H9 (cell line): ENCODE measurements around the gene ADAMTSL3. TPM values are rescaled to one million over a fixed set of nuclear protein-coding genes. Genes with fewer than 3 reads are reported as not detected.

Source experiments
- DNase-seq: peaks from one replicate; pipeline ENCODE4 v3.0.0-alpha.2; 2017
- H2AFZ ChIP-seq: one replicate; pipeline ENCODE4 v1.6.1; 2013; ENCODE audit warnings: mild to moderate bottlenecking, low read length, control low read depth, moderate library complexity
- H2AK5ac ChIP-seq: 2 replicates; pipeline ENCODE4 v1.6.1; 2013; ENCODE audit warnings: low read length, control low read depth, mixed read lengths; ENCODE audit not compliant: insufficient read length
- H2BK120ac ChIP-seq: one replicate; pipeline ENCODE4 v1.6.1; 2013; ENCODE audit warnings: low read depth, mild to moderate bottlenecking, low read length, control low read depth, inconsistent platforms; ENCODE audit not compliant: poor library complexity, severe bottlenecking
- H2BK12ac ChIP-seq: 2 replicates; pipeline ENCODE4 v1.6.1; 2013; ENCODE audit warnings: low read length, control low read depth, mixed read lengths, low read depth; ENCODE audit not compliant: insufficient read length
- H2BK15ac ChIP-seq: 2 replicates; pipeline ENCODE4 v1.6.1; 2013; ENCODE audit warnings: low read depth, low read length, control low read depth
- H2BK20ac ChIP-seq: one replicate; pipeline ENCODE4 v1.6.1; 2013; ENCODE audit warnings: low read depth, mild to moderate bottlenecking, low read length, control low read depth, inconsistent platforms; ENCODE audit not compliant: poor library complexity, severe bottlenecking
- H2BK5ac ChIP-seq: 2 replicates; pipeline ENCODE4 v1.6.1; 2013; ENCODE audit warnings: low read length, control low read depth, mixed read lengths; ENCODE audit not compliant: insufficient read length
- H3K14ac ChIP-seq: 2 replicates; pipeline ENCODE4 v1.6.1; 2013; ENCODE audit warnings: low read length, control low read depth; ENCODE audit not compliant: insufficient read depth
- H3K18ac ChIP-seq: 2 replicates; pipeline ENCODE4 v1.6.1; 2013; ENCODE audit warnings: low read depth, mild to moderate bottlenecking, mixed read lengths, low read length, control low read depth; ENCODE audit not compliant: insufficient read length
- H3K23ac ChIP-seq: 2 replicates; pipeline ENCODE4 v1.6.1; 2013; ENCODE audit warnings: low read length, control low read depth, mixed read lengths, low read depth; ENCODE audit not compliant: insufficient read length
- H3K23me2 ChIP-seq: 2 replicates; pipeline ENCODE4 v1.6.1; 2013; ENCODE audit warnings: low read depth, mild to moderate bottlenecking, mixed read lengths, low read length, control low read depth; ENCODE audit not compliant: insufficient read length, poor library complexity, severe bottlenecking
- H3K27ac ChIP-seq: 2 replicates; pipeline ENCODE4 v1.5.1; 2013; ENCODE audit warnings: low read length, control low read depth, mixed read lengths, low read depth; ENCODE audit not compliant: insufficient read length
- H3K27me3 ChIP-seq: 2 replicates; pipeline ENCODE4 v1.6.1; 2013; ENCODE audit warnings: low read length, control low read depth, inconsistent platforms; ENCODE audit not compliant: insufficient read depth
- H3K4ac ChIP-seq: 2 replicates; pipeline ENCODE4 v1.6.1; 2013; ENCODE audit warnings: low read depth, mild to moderate bottlenecking, control low read depth, inconsistent platforms, low read length, moderate library complexity
- H3K4me1 ChIP-seq: 2 replicates; pipeline ENCODE4 v1.6.1; 2013; ENCODE audit warnings: low read length, control low read depth, inconsistent platforms; ENCODE audit not compliant: insufficient read depth
- H3K4me2 ChIP-seq: 2 replicates; pipeline ENCODE4 v1.6.1; 2013; ENCODE audit warnings: low read length, control low read depth, mixed read lengths; ENCODE audit not compliant: insufficient read length, insufficient read depth
- H3K56ac ChIP-seq: 2 replicates; pipeline ENCODE4 v1.6.1; 2013; ENCODE audit warnings: low read depth, mild to moderate bottlenecking, mixed read lengths, low read length, control low read depth; ENCODE audit not compliant: insufficient read length
- H3K79me1 ChIP-seq: 2 replicates; pipeline ENCODE4 v1.6.1; 2013; ENCODE audit warnings: low read depth, mild to moderate bottlenecking, moderate library complexity, low read length, control low read depth, inconsistent platforms; ENCODE audit not compliant: insufficient read depth, poor library complexity, severe bottlenecking
- H3K79me2 ChIP-seq: 2 replicates; pipeline ENCODE4 v1.6.1; 2013; ENCODE audit warnings: low read length, control low read depth, inconsistent platforms; ENCODE audit not compliant: insufficient read depth
- H3K9ac ChIP-seq: 2 replicates; pipeline ENCODE4 v1.6.1; 2013; ENCODE audit warnings: low read length, control low read depth, mixed read lengths; ENCODE audit not compliant: insufficient read length; ENCODE audit errors: extremely low read depth
- H3K9me3 ChIP-seq: one replicate; pipeline ENCODE4 v1.6.1; 2013; ENCODE audit warnings: low read depth, low read length, inconsistent platforms; ENCODE audit not compliant: control insufficient read depth
- H3T11ph ChIP-seq: one replicate; pipeline ENCODE4 v1.6.1; 2013; ENCODE audit warnings: mild to moderate bottlenecking, low read length, control low read depth, inconsistent platforms
- H4K20me1 ChIP-seq: one replicate; pipeline ENCODE4 v1.6.1; 2013; ENCODE audit not compliant: control insufficient read depth, insufficient read length, insufficient read depth
- H4K5ac ChIP-seq: 2 replicates; pipeline ENCODE4 v1.6.1; 2013; ENCODE audit warnings: low read depth, mild to moderate bottlenecking, mixed read lengths, low read length, control low read depth; ENCODE audit not compliant: insufficient read length
- H4K8ac ChIP-seq: replicated peaks from 2 replicates; pipeline ENCODE4 v1.6.1; 2013; ENCODE audit warnings: low read length, control low read depth, mixed read lengths, low read depth; ENCODE audit not compliant: insufficient read length
- H4K91ac ChIP-seq: 2 replicates; pipeline ENCODE4 v1.6.1; 2013; ENCODE audit warnings: low read depth, mild to moderate bottlenecking, moderate library complexity, mixed read lengths, low read length, control low read depth; ENCODE audit not compliant: insufficient read length
- H3K27ac Mint-ChIP-seq, 3 experiments: 2 replicates in 2 of 3; 3 replicates in 1 of 3; pipeline ENCODE4 v1.8.0; 2020 to 2021; ENCODE audit warnings: mixed read lengths in 3 of 3, mild to moderate bottlenecking in 1 of 3, moderate library complexity in 1 of 3
- H3K27me3 Mint-ChIP-seq: 2 replicates; pipeline ENCODE4 v1.8.0; 2021; ENCODE audit warnings: low read depth, mild to moderate bottlenecking, moderate library complexity, mixed read lengths
- H3K36me3 Mint-ChIP-seq, 3 experiments: 2 replicates in 2 of 3; 3 replicates in 1 of 3; pipeline ENCODE4 v1.8.0; 2020 to 2021; ENCODE audit warnings: low read depth in 3 of 3, mixed read lengths in 3 of 3; ENCODE audit not compliant: insufficient read depth in 1 of 3
- H3K4me1 Mint-ChIP-seq, 2 experiments: 2 replicates each; pipeline ENCODE4 v1.8.0; 2020; ENCODE audit warnings: mixed read lengths in 2 of 2
- H3K4me3 Mint-ChIP-seq, 2 experiments: 2 replicates in 1 of 2; 3 replicates in 1 of 2; pipeline ENCODE4 v1.8.0; 2020 to 2021; ENCODE audit warnings: mild to moderate bottlenecking in 2 of 2, mixed read lengths in 2 of 2, moderate library complexity in 1 of 2
- H3K9me3 Mint-ChIP-seq, 2 experiments: 2 replicates in 1 of 2; 3 replicates in 1 of 2; pipeline ENCODE4 v1.8.0; 2020; ENCODE audit warnings: mild to moderate bottlenecking in 2 of 2, mixed read lengths in 2 of 2, moderate library complexity in 1 of 2
- CTCF ChIP-seq: fragments of 200-600 bp; sonication (generic); conservative IDR thresholded peaks from 3 replicates; pipeline ENCODE4 v1.8.0; 2021; ENCODE audit warnings: antibody characterized with exemption, mild to moderate bottlenecking
- whole genome bisulfite sequencing: extraction: QIAGEN DNeasy Blood & Tissue Kit; methylation state at CpG from one replicate; pipeline ENCODE4 v1.1.7; 2013; ENCODE audit warnings: missing lambda C conversion rate, low lambda C conversion rate, mixed read lengths; ENCODE audit not compliant: insufficient read length; ENCODE audit errors: extremely low coverage; 5-methylcytosine and 5-hydroxymethylcytosine counted together
- total RNA-seq: library from RNA; stranded (reverse); gene quantifications from 2 replicates; pipeline ENCODE4 v1.2.1, GENCODE V29; 2021

The ADAMTSL3 gene
- total RNA-seq, 1 experiment from 2014 or later = 0.39 TPM

GRCh38 chr15:83922649-83923294, 268.8 kb downstream of the ADAMTSL3 start:
- Histone ChIP-seq H3K14ac (no peak overlapping the region), H3K23me2 (no peaks in the 10 kb centered on the region), H3K4me1 (peaks cover 2% of the 10 kb centered on the region; the same call in 1 of the 2 replicates), H2BK20ac (no peak overlapping the region), H3K79me2 (no peaks in the 10 kb centered on the region), H2AFZ (no peak overlapping the region), H3K27me3 (no peaks in the 10 kb centered on the region), H3K9me3 (no peaks in the 10 kb centered on the region), H3K23ac (no peak overlapping the region), H3T11ph (no peak overlapping the region), H2BK120ac (no peak overlapping the region), H4K5ac (no peak overlapping the region), H3K4ac (no peak overlapping the region), H2BK5ac (no peak overlapping the region), H4K8ac (no peak overlapping the region), H4K20me1 (no peaks in the 10 kb centered on the region), H2AK5ac (no peak overlapping the region), H3K56ac (no peak overlapping the region), H4K91ac (no peak overlapping the region), H3K79me1 (no peaks in the 10 kb centered on the region), H3K27ac (no peak overlapping the region), H3K9ac (no peak overlapping the region), H3K4me2 (no peak overlapping the region), H2BK12ac (no peak overlapping the region), H2BK15ac (no peak overlapping the region), H3K18ac (no peak overlapping the region)
- Mint-ChIP-seq H3K27ac (no peak overlapping the region), H3K27me3 (no peaks in the 10 kb centered on the region), H3K4me1 (peaks cover 16 to 23% of the 10 kb centered on the region in 2 experiments), H3K4me3 (no peak overlapping the region), H3K36me3 (no peaks in the 10 kb centered on the region), H3K9me3 (no peaks in the 10 kb centered on the region)
- DNase-seq = no peak
- no peak for TF ChIP-seq CTCF
- no CpG with 5 or more reads among the region's 2 CpGs for WGBS
